ENCODE data around the gene CDH13. TPM values are rescaled to one million over a fixed set of nuclear protein-coding genes. Genes with fewer than 3 reads are reported as not detected.

The CDH13 gene
- total RNA-seq, 2 experiments from 2014 or later: not detected

DNA sequence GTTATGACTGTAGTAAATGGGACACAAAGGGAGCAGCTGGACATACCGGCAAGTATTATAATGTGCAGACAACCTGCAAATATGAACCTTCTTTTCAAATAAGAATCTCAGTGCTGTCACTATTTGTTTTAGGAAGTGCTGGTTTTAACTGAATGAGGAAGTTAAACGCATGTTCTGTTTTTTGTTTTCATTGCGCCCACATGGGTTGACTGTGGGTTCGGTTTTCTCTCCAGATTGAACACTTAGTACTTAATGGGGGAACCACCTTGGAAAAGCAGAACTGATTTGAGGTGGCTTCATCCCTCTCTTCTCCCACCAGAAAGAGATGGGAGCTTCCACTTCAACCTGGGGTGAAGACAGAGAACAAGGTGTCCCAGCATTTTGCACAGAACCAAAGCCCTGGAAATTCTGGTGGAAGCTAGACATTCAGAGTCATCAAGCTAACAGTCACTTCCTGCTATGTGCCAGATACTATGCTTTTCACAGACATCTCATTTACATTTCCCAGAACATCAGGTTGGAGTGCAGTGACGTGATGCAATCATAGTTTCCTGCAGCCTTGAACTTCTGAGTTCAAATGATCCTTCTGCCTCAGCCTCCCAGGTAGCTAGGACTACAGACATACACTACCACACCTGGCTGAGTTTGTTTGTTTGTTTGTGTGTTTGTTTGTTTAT lies 149.8 kb downstream of the CDH13 start:
- no peaks in the 10 kb centered on the region for H3K4me1 Mint-ChIP-seq
- no peak for DNase-seq
- no peaks in the 10 kb centered on the region for H3K27me3 Mint-ChIP-seq
- no peaks in the 10 kb centered on the region for H3K36me3 Mint-ChIP-seq
- no peak overlapping the region for H3K27ac Mint-ChIP-seq
- no peaks in the 10 kb centered on the region for H3K9me3 Mint-ChIP-seq
- H3K4me3 Mint-ChIP-seq: no peak overlapping the region

DNA sequence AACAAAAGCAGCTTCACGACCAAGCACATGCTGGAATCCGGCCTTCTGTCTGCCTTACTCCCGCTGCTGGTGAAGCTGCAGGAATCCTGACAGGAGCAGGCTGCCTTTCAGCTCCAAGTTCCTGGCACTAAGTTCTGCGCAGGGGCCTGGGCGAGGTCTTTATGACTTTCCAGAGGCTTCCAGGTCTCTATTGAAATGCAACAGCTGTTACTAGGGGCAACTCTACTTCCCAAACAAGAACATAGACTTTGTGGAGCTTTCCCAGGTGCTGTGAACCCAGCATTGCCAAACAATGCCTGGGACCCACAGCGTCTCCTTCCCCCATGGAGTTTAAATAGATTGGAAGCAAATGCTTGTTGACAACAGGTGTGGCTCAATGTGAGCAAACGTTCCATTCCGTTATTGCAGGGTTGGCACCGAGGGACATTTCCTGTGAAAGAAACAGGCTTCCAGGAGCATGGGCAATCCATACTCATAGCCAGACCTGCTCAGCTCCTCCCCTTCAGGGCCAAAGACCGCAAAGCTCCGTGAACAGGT lies 156.0 kb downstream of the CDH13 start:
- no peak overlapping the region for H3K27ac Mint-ChIP-seq
- no peaks in the 10 kb centered on the region for H3K9me3 Mint-ChIP-seq
- H3K27me3 Mint-ChIP-seq: no peaks in the 10 kb centered on the region
- H3K4me1 Mint-ChIP-seq: no peaks in the 10 kb centered on the region
- H3K4me3 Mint-ChIP-seq: no peak overlapping the region
- H3K36me3 Mint-ChIP-seq: no peaks in the 10 kb centered on the region
- DNase-seq: no peak

DNA sequence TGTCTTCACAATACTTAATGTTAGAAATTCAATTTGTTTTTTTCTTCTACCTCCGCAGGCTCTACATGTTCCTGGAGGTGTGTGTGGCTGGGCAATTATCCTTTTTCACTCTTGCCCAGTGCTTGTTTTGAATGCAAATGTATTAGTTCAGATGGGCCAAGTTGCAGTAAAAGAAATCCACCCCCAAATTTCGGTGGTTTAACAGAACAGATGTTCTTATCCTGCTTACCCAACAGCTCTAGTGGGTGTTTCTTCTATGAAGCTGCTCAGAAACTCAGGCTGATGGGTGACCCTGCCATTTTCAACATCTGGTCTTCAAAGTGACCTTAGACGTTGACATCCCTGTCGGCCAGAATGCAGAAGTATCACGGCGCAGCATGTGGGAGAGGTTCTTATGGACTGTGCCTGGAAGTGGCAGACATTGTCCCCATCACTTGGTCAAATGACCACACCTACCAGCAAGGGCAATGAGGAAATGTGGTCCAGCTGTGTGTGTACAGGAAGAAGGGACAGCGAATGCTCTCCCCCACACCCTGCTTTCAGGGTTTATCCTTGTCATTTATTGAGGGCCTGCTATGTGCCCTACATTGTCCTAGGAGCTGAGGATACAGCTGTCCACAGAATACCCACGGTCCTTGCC lies 157.3 kb downstream of the CDH13 start:
- Mint-ChIP-seq H3K27ac (no peak overlapping the region), H3K27me3 (no peaks in the 10 kb centered on the region), H3K4me1 (no peaks in the 10 kb centered on the region)

DNA sequence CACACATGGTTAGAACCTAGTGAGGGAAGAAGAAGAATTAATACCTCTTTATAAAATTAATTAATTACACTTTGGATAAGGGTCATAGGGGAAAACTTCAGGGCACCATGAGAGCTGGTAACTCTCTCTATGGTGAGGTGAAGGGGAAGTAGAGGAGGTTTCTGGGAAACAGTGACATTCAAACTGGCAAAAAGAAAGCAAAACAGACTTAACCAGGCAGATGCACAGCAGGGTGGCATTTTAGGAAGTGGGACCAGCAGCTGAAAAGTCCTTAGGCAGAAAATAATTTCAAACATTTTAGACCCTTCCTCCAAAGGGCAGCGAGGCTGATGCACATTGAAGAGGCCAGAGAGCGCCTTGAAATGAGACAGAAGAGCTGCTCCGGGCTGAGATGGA lies 157.8 kb downstream of the CDH13 start:
- no peak for DNase-seq
- no peaks in the 10 kb centered on the region for H3K27me3 Mint-ChIP-seq
- no peaks in the 10 kb centered on the region for H3K9me3 Mint-ChIP-seq
- no peak overlapping the region for H3K4me3 Mint-ChIP-seq
- no peaks in the 10 kb centered on the region for H3K36me3 Mint-ChIP-seq
- no peak overlapping the region for H3K27ac Mint-ChIP-seq
- H3K4me1 Mint-ChIP-seq: no peaks in the 10 kb centered on the region

More for the DNA sequence above, 157.3 kb downstream of the CDH13 start:
- H3K36me3 Mint-ChIP-seq: no peaks in the 10 kb centered on the region
- H3K9me3 Mint-ChIP-seq: no peaks in the 10 kb centered on the region
- H3K4me3 Mint-ChIP-seq: no peak overlapping the region
- DNase-seq: no peak

GRCh38 chr16:82788225-82788624 lies 161.5 kb downstream of the CDH13 start:
- H3K27ac Mint-ChIP-seq: no peak overlapping the region
- no peak for DNase-seq
- no peaks in the 10 kb centered on the region for H3K27me3 Mint-ChIP-seq
- no peaks in the 10 kb centered on the region for H3K9me3 Mint-ChIP-seq
- no peak overlapping the region for H3K4me3 Mint-ChIP-seq
- H3K4me1 Mint-ChIP-seq: no peaks in the 10 kb centered on the region
- H3K36me3 Mint-ChIP-seq: no peaks in the 10 kb centered on the region

DNA sequence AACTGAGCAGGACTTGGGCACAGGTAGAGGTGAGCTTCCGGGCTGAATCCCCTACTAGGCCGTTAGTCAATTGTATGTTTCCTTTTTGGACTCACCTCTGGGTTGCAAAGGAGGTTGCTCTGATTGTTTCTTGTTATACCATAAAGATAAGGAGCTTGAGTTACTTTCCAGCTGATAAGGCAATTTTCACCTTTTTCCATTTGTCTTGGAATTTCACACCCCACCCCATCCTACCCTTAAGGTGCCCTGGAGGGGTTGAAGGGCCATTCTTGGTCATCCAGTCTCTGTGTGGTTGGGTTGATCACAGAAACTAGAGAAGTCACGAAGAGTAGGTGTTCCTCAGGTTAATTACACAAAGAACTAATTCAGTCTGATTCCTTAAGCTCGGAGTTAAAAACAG lies 162.2 kb downstream of the CDH13 start:
- H3K4me1 Mint-ChIP-seq: no peaks in the 10 kb centered on the region
- no peaks in the 10 kb centered on the region for H3K36me3 Mint-ChIP-seq
- H3K27me3 Mint-ChIP-seq: no peaks in the 10 kb centered on the region
- no peak overlapping the region for H3K4me3 Mint-ChIP-seq
- no peak overlapping the region for H3K27ac Mint-ChIP-seq
- no peaks in the 10 kb centered on the region for H3K9me3 Mint-ChIP-seq
- no peak for DNase-seq

- H3K4me1 Mint-ChIP-seq: no peaks in the 10 kb centered on the region
- no peaks in the 10 kb centered on the region for H3K9me3 Mint-ChIP-seq
- no peak overlapping the region for H3K27ac Mint-ChIP-seq
- H3K36me3 Mint-ChIP-seq: no peaks in the 10 kb centered on the region
- no peaks in the 10 kb centered on the region for H3K27me3 Mint-ChIP-seq
- H3K4me3 Mint-ChIP-seq: no peak overlapping the region
- DNase-seq: no peak
Measured at GRCh38 chr16:82792693-82793092, 165.9 kb downstream of the CDH13 start.

DNA sequence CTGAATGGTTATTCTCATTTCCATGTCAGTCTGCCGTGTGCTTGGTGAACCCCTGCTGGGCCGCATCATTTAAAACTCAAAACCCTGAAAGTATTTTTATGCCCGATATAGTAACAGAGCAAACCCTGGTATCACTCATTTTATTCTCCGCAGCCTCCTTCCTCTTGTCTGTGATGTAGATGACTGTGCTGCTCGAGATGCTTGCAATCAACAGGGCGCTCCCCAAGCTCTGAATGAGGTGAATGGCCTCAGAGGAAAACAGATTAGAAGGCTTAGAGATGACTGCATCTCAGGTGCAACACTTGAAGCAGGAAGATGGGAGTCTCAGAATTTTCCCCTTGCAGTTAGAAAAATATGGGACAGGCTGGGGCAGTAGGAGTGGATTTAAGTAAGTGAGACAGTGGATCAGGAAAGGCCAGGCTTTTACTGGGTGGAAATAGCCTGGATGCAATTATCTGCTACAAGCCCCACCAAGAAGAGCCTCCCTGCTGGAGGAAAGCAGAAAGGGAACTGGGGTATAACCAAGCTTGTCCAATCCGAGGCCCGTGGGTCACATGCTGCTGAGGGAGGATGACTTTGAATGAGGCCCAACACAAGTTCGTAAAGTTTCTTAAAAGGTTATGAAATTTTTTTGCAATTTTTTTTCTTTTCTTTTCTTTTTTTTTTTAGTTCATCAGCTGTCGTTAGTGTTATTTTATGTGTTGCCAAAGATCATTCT lies 166.9 kb downstream of the CDH13 start:
- H3K36me3 Mint-ChIP-seq: no peaks in the 10 kb centered on the region
- H3K4me1 Mint-ChIP-seq: no peaks in the 10 kb centered on the region
- DNase-seq: no peak
- no peaks in the 10 kb centered on the region for H3K27me3 Mint-ChIP-seq
- no peak overlapping the region for H3K4me3 Mint-ChIP-seq
- no peaks in the 10 kb centered on the region for H3K9me3 Mint-ChIP-seq
- H3K27ac Mint-ChIP-seq: no peak overlapping the region

GRCh38 chr16:82796047-82796446 lies 169.3 kb downstream of the CDH13 start:
- Mint-ChIP-seq H3K9me3 (no peaks in the 10 kb centered on the region), H3K36me3 (no peaks in the 10 kb centered on the region), H3K4me3 (no peak overlapping the region), H3K27me3 (peaks cover 2% of the 10 kb centered on the region), H3K4me1 (no peaks in the 10 kb centered on the region), H3K27ac (no peak overlapping the region)
- no peak for DNase-seq

DNA sequence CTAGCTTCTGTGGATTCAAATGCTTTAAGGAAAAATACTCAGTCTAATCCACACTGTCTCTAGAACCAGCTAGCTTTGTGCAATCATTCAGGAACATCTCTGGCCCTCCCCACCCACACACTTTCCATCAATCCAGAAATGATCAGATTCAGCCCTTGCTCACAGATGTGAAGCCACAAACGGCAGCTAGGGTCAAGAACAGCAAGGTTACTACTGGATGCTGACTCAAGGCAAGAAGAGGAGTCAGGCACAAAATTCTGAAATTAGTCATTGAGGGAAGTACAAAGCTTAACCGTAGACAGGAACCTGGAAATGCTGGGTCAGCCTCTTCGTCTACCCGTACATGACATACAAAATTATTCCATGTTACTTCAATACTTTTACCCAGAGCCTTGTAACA lies 174.6 kb downstream of the CDH13 start:
- Mint-ChIP-seq H3K4me3 (no peak overlapping the region), H3K27me3 (peaks cover 8% of the 10 kb centered on the region), H3K27ac (no peak overlapping the region), H3K36me3 (no peaks in the 10 kb centered on the region), H3K9me3 (no peaks in the 10 kb centered on the region), H3K4me1 (no peaks in the 10 kb centered on the region)
- DNase-seq: no peak

GRCh38 chr16:82805866-82806265 lies 179.1 kb downstream of the CDH13 start:
- H3K27ac Mint-ChIP-seq: no peak overlapping the region
- H3K9me3 Mint-ChIP-seq: no peaks in the 10 kb centered on the region
- no peak overlapping the region for H3K4me3 Mint-ChIP-seq
- no peak for DNase-seq
- no peaks in the 10 kb centered on the region for H3K4me1 Mint-ChIP-seq
- H3K27me3 Mint-ChIP-seq: peaks cover 8% of the 10 kb centered on the region
- H3K36me3 Mint-ChIP-seq: no peaks in the 10 kb centered on the region

- no peaks in the 10 kb centered on the region for H3K4me1 Mint-ChIP-seq
- DNase-seq: no peak
- H3K27ac Mint-ChIP-seq: no peak overlapping the region
- H3K27me3 Mint-ChIP-seq: peaks cover 4% of the 10 kb centered on the region
- no peak overlapping the region for H3K4me3 Mint-ChIP-seq
- H3K36me3 Mint-ChIP-seq: no peaks in the 10 kb centered on the region
- H3K9me3 Mint-ChIP-seq: no peaks in the 10 kb centered on the region
Measured at GRCh38 chr16:82807311-82807710, 180.5 kb downstream of the CDH13 start.

- H3K36me3 Mint-ChIP-seq: no peaks in the 10 kb centered on the region
- H3K27me3 Mint-ChIP-seq: peaks cover 4% of the 10 kb centered on the region
- no peaks in the 10 kb centered on the region for H3K4me1 Mint-ChIP-seq
- H3K27ac Mint-ChIP-seq: no peak overlapping the region
- DNase-seq: no peak
- H3K4me3 Mint-ChIP-seq: no peak overlapping the region
- H3K9me3 Mint-ChIP-seq: no peaks in the 10 kb centered on the region
Measured at GRCh38 chr16:82808036-82808435, 181.3 kb downstream of the CDH13 start.

- Mint-ChIP-seq H3K27ac (no peak overlapping the region), H3K27me3 (no peaks in the 10 kb centered on the region), H3K9me3 (no peaks in the 10 kb centered on the region), H3K36me3 (no peaks in the 10 kb centered on the region), H3K4me3 (no peak overlapping the region), H3K4me1 (no peaks in the 10 kb centered on the region)
- no peak for DNase-seq
Measured at GRCh38 chr16:82810077-82810476, 183.3 kb downstream of the CDH13 start.

GRCh38 chr16:82814059-82814458 lies 187.3 kb downstream of the CDH13 start:
- H3K4me1 Mint-ChIP-seq: no peaks in the 10 kb centered on the region
- H3K27me3 Mint-ChIP-seq: no peaks in the 10 kb centered on the region
- H3K4me3 Mint-ChIP-seq: no peak overlapping the region
- H3K9me3 Mint-ChIP-seq: no peaks in the 10 kb centered on the region
- no peak for DNase-seq
- no peaks in the 10 kb centered on the region for H3K36me3 Mint-ChIP-seq
- H3K27ac Mint-ChIP-seq: no peak overlapping the region

Measured in activated naive CD8-positive, alpha-beta T cell treated with anti-CD3 and anti-CD28 coated beads for 36 hours (primary cell).